HG02870 (cell line): ENCODE results near the gene SEPTIN12.
"Not testable (repeated sequence)": the region's sequence is repeated elsewhere in the genome, so short reads cannot be mapped to it uniquely, and the experiment has no call there.

Source experiments
- ATAC-seq: cut with Tn5 transposase; IDR thresholded peaks from one replicate; pipeline ENCODE4 v1.9.1; 2021; ENCODE audit warnings: mild to moderate bottlenecking, moderate library complexity; ENCODE audit not compliant: unreplicated experiment

SEPTIN12 gene

DNA sequence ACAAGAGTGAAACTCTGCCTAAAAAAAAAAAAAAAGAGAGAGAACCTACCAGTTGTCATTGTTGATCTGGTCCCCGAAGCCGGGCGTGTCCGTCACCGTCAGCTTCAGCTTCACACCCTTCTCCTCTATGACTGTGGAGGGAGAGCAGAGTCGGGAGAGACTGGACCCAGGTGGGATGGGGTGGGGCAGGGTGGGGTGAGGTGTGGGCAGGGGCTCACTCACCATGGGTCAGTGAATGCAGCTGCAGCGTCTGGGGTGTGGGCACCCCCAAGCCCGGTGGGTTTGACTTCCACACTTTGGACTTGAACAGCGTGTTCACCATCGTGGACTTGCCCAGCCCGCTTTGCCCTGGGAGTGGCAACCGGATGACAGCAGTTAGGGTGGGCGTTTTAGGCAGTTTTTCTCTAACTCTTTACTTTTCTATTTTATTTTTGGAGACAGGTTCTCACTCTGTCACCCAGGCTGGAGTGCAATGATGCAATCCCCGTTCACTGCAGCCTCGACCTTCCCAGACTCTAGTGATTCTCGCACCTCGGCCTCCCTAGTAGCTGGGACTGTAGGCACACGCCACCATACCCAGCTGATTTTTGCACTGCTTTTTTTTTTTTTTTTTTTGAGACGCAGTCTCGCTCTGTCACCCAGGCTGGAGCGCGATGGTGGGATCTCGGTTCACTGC is 2.2 kb downstream of the SEPTIN12 start:
- no peak for ATAC-seq

- not testable (repeated sequence) for ATAC-seq
These were observed 3.6 kb downstream of the SEPTIN12 start for GRCh38 chr16:4784444-4784987.

GRCh38 chr16:4783951-4784336 is 4.2 kb downstream of the SEPTIN12 start:
- no peak for ATAC-seq

GRCh38 chr16:4783251-4783950 is 4.7 kb downstream of the SEPTIN12 start:
- ATAC-seq, result no peak

DNA sequence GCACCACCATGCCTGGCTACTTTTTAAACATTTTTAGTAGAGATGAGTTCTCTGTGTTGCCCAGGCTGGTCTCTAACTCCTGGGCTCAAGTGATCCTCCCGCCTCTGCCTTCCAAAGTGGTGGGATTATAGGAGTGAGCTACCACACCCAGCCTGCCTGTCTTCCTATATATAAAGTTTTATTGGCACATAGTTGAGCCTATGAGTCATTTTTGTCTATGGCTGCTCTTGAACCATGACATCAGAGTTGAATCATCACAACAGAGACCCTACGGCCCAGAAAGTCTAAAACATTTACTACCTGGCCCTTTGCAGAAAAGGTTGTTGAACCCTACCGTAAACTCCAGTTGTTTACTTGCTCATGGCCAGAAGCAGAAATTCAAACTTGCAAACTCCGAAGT is 7.9 kb downstream of the SEPTIN12 start:
- no peak for ATAC-seq

GRCh38 chr16:4778050-4778392 is 10.1 kb downstream of the SEPTIN12 start:
- ATAC-seq, result no peak

- ATAC-seq, result no peak
These were observed 10.7 kb downstream of the SEPTIN12 start for GRCh38 chr16:4777339-4778049.

DNA sequence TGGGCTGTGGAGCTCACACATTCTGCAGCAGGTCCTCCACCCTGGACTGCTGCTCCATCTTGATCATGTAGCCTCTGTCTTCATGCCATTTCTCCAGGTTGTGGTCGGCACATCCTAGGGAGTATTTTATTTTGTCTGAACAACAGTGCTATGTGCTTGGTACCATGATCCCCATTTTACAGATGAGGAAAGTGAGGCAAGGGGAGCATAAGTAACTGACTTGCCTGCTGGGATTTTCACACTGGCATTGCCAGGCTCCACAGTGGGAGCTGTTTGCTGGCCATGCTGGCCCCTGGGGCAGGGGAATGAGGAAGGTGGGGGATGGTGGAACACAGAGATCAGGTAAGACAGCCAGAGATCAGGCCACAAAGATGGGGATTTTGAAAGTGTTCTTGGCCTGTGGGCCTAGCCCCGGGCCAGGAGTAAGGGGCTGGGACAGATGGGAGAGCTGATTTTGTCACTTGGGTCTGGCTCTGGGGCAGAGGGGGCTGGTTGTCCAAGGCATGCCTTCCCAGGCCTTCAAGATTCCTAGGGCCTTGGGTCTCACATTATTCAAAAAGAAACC is 11.9 kb downstream of the SEPTIN12 start:
- ATAC-seq, result no peak

- no peak for ATAC-seq
These were observed 13.1 kb downstream of the SEPTIN12 start for GRCh38 chr16:4775005-4775404.

GRCh38 chr16:4772351-4772750 is 15.8 kb downstream of the SEPTIN12 start:
- ATAC-seq, result no peak

- no peak for ATAC-seq
These were observed 16.5 kb downstream of the SEPTIN12 start for GRCh38 chr16:4771646-4772045.

GRCh38 chr16:4769306-4769638 is 18.9 kb downstream of the SEPTIN12 start:
- no peak for ATAC-seq

- peak; percentile 58 for ATAC-seq
These were observed 19.4 kb downstream of the SEPTIN12 start for GRCh38 chr16:4768549-4769305.

DNA sequence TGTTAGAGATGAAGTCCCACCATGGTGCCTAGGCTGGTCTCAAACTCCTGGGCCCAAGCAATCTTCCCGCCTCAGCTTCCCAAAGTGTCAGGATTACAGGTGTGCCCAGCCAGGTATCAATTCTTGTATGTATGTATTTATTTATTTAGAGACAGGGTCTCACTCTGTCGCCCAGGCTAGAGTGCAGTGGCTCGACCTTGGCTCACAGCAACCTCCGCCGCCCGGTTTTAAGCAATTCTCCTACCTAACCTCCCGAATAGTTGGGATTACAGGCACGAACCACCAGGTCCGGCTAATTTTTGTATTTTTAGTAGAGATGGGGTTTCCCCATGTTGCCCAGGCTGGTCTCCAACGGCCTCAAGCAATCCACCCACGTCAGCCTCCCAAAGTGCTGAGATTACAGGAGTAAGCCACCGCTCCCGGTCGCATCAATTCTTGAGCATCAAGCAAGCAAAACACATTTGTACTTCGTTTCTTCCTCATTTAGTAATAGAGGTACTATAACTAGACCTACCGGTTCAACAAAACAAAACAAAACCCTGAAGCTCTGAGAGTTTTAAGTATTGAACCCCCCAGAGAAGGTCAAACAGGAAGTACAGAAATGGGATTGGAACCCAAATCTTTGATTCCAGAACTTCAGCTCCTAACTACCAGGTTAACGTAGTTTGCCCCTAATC is 20.1 kb downstream of the SEPTIN12 start:
- ATAC-seq, result no peak

DNA sequence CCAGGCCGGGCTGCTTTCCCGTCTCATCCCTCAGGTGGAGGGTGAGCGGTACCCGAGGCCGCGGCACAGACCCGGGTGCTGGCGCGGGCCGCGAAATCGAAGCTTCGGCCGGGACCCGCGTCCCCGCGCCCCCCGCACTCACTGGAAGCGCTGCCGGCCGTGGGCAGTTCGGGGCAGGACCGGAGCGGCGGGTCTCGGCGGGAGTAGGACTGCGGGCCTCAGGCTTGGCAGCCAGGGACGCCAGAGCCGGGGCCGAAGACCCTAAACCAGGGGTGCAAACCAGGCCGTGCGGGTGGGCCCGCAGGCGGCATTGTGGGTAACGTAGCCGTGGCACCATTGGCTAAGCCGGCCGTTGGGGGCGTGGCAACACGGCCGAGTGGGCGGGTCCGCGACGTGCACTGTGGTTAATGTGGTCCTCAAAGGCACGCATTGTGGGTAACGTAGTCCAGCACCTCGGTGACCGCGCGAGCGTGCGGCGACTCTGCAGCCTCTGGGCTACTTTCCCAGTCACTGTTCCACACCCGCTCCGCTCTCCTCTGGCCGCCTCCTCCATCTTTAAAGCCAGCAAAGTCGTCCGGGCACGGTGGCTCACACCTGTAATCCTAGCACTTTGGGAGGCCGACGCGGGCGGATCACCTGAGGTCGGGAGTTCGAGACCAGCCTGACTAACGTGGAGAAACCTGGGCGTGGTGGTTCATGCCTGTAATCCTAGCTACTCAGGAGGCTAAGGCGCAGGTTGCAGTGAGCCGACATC is 21.1 kb downstream of the SEPTIN12 start, which contains the start of gene ZNF500:
Gene ZNF500, minus strand, starts transcription at position 288 of the 754 bp plus-strand sequence. CDS start 1,184 bp downstream, outside the sequence.
- peak; percentile 84 for ATAC-seq

DNA sequence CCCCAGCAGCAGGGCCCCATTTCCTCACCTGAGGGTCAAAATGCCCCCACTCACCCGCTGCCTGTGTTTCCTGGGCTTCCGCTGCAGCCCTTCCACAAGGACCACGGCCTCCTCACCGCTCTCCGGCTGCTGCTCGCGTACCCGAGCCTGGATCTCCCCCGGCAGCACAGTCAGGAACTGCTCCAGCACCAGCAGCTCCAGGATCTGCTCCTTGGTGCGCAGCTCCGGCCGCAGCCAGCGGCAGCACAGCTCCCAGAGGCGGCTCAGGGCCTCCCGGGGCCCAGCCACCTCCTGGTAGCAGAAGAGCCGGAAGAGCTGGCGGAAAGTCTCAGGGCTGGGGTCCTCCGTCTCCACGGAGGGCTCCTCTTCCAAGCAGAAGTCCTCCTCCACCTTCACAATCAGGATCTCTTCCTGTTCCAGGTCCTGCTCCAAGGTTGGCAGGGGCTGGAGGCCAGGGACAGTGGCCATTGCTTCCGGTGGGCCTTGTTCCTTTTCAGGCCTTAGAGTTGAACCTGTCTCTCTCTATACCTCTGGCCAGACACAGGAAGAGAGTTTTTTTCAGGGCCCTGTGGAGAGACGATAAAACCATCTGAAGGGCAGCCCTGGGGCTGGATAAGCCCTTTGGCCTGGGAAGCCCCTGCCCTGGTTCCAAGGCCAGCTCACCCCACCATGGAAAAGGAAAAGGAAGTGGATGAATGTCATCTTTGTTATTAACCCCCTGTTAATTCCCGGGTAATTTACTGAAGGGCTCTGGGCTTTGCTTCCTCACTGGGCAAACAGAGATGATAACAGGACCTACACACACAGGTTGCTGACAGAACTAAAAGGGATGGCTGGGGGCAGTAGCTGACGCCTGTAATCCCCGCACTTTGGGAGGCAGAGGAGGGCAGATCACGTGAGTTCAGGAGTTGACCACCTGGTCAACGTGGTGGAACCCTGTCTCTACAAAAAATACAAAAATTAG is 22.4 kb downstream of the SEPTIN12 start:
- no peak for ATAC-seq

- ATAC-seq, result no peak
These were observed 24.4 kb downstream of the SEPTIN12 start for GRCh38 chr16:4763791-4764190.

- ATAC-seq, result no peak
These were observed 25.9 kb downstream of the SEPTIN12 start for GRCh38 chr16:4762205-4762604.
